GM12865 (cell line): Measurements from ENCODE around the gene IKBIP.
A peak's percentile ranks its signal among the peaks of the same experiment; 100 is the strongest.

Experiments
- DNase-seq: peaks from one replicate; pipeline ENCODE4 v3.0.0; 2010; ENCODE audit warnings: low read depth
- H3K4me3 ChIP-seq: 2 replicates; pipeline ENCODE4 v1.5.1; 2011; ENCODE audit warnings: mild to moderate bottlenecking, low read depth, low read length, control low read depth
- CTCF ChIP-seq: IDR thresholded peaks from 2 replicates; pipeline ENCODE4 v1.5.1; 2011; ENCODE audit warnings: low read length, control low read depth, low read depth, inconsistent platforms; ENCODE audit not compliant: insufficient read depth; ENCODE audit errors: missing control alignments

The IKBIP gene

DNA sequence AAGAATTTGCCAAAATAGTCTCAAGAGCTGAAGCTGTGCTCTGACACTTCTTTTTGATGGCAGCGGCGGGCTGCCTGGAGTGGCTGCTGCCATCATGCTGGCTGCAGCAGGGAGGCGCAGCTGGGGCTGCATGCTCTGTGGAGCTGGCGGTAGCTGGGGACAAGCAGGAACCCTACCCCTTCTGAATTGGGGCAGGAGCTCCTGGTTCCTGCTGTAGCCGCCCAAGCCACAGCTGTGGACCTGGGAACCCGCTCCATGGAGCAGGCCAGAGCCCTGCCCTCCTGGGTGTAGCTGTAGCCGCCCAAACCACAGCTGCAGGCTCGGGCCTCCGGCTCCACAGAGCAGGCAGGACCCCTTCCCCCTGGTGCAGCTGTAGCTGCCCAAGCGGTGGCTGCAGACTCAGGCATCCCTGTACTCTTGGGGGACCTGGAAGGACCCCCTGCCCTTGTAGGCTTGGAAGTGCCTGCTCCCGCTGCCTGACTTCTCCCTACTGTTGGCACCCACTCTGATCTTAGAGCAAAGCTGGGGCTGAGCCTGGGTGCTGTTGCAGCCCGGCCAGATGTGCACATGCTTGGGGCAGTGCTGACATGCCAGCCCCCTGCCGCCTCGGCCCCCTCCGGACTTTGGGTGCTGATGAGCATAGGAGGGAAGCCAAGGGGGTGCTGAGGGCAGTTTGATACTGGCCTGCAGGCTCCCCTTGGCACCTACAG lies 33.8 kb upstream of the IKBIP start:
- H3K4me3 ChIP-seq = no peak overlapping the region
- DNase-seq = no peak
- no peak for TF ChIP-seq CTCF

GRCh38 chr12:98674841-98675240 lies 30.3 kb upstream of the IKBIP start:
- no peak for TF ChIP-seq CTCF
- no peak for DNase-seq
- no peak overlapping the region for H3K4me3 ChIP-seq

DNA sequence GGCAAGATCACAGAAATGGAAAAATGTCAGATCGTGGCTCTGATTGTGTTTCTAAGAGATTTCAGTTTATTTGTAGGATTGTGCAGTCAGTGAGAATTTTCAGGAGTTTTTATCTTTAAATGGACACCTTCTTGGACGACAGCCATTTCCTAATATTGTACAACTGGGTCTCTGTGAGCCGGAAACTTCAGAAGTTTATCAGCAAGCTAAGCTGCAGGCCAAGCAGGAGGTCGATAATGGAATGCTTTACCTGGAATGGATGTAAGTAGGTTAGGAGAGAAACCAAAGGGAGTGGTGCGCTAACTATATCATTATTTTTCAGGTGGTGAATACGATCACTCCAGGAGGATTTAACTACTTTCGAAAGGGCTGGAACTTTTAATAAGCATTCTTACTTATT lies 26.9 kb upstream of the IKBIP start:
- no peak for DNase-seq
- no peak for TF ChIP-seq CTCF
- H3K4me3 ChIP-seq = no peak overlapping the region

- DNase-seq = no peak
- no peak overlapping the region for H3K4me3 ChIP-seq
- TF ChIP-seq CTCF = no peak
Measured at GRCh38 chr12:98669751-98670150, 25.2 kb upstream of the IKBIP start.

DNA sequence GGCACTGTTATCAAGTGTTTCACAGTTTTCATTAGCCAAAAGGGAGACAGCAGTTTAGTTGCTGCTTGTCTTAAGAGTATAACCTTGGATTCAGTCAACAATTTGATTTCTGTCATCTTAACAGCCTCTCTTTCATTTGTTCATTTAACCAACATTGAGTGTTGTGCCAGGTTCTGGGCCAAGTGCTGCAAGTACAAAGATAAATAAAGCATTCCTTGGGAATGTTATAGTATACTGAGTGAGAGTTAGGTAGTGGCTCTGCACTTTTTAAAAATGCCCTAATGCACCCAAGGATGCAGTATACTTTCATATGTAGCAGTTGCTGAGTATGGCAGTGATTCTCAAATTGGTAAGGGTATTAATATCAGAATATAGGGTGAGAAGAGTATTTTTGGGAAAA lies 15.9 kb upstream of the IKBIP start:
- DNase-seq = no peak
- no peak overlapping the region for H3K4me3 ChIP-seq
- no peak for TF ChIP-seq CTCF

DNA sequence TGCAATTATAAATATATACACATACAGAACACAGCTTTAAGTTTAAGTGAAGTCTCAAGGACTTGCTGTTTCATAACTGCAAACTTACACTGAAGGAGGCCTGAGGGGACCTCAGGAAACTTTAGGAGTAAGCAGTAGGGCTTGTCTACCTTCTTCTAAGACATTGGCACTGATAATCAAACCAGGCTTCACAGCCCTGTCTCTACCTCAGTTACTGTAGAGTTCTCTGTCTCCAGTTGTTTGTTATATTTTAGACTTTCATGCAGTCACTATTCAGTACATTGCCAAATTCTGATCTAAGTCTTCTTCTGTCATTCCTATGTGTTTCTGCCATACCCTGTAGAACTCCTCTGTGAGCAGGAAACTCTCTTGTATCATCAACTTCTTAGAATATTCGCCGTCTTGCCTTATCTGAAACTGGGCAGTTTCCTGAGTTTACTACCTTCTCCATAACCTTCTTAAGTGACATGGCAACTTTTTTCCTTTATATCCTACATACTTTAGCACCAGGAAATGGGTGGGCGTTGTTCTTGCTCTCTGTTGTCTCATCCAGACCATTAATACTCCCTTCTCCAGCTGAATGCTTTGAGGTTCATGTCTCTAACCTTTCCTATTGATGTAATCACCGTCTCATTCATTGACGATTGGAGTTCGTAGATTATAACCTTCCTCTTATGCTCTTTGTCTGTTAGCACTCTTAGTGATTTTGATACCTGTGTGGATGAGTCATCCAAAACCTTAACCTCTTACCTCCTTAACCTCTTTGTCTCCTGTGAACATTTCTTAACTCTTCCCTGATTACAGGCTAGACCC lies 11.9 kb upstream of the IKBIP start:
- DNase-seq = peak; percentile 10
- TF ChIP-seq CTCF = no peak
- H3K4me3 ChIP-seq = no peak overlapping the region

- DNase-seq = peak; percentile 54
- no peak overlapping the region for H3K4me3 ChIP-seq
- peak; percentile 38 for TF ChIP-seq CTCF
Measured at GRCh38 chr12:98653866-98654493, 9.4 kb upstream of the IKBIP start.
